T-helper 17 cell (primary cell): ENCODE results near the gene DUSP6. TPM values are rescaled to one million over a fixed set of nuclear protein-coding genes. Genes with fewer than 3 reads are reported as not detected.
"Not testable (repeated sequence)": the region's sequence is repeated elsewhere in the genome, so short reads cannot be mapped to it uniquely, and the experiment has no call there.

Experiments
- ATAC-seq: fragments of 150-1000 bp; cut with Tn5 transposase; 2 replicates; pipeline ENCODE4 v1.10.0; 2021; ENCODE audit warnings: mild to moderate bottlenecking, moderate library complexity
- DNase-seq, 3 donors: peaks; one replicate each; pipeline versions ENCODE4 v3.0.0 to v3.0.0-alpha.2; 2020 to 2021
- H3K9me3 ChIP-seq: one replicate; pipeline ENCODE4 v1.7.0; 2013; ENCODE audit warnings: low read length, mild to moderate bottlenecking; ENCODE audit not compliant: control insufficient read depth, poor library complexity, severe bottlenecking
- H3K27ac Mint-ChIP-seq: one replicate; pipeline ENCODE4 v1.8.0; 2022; ENCODE audit warnings: mild to moderate bottlenecking, moderate library complexity, mixed read lengths
- H3K27me3 Mint-ChIP-seq: one replicate; pipeline ENCODE4 v1.8.0; 2022; ENCODE audit warnings: mixed read lengths
- H3K36me3 Mint-ChIP-seq: one replicate; pipeline ENCODE4 v1.8.0; 2022; ENCODE audit warnings: low read depth, mixed read lengths
- H3K4me1 Mint-ChIP-seq: one replicate; pipeline ENCODE4 v1.8.0; 2022; ENCODE audit warnings: mild to moderate bottlenecking, mixed read lengths
- H3K4me3 Mint-ChIP-seq: one replicate; pipeline ENCODE4 v1.8.0; 2022; ENCODE audit warnings: mild to moderate bottlenecking, moderate library complexity, mixed read lengths
- total RNA-seq, 4 donors: library from RNA in 2 of 4; stranded (reverse) in 2 of 4; gene quantifications; one replicate each; pipeline ENCODE4 v1.2.3 and lab custom pipeline; 2022 to 2026

Gene DUSP6
- total RNA-seq, 2 donors from 2014 or later, result 15.5 to 37.7 TPM

DNA sequence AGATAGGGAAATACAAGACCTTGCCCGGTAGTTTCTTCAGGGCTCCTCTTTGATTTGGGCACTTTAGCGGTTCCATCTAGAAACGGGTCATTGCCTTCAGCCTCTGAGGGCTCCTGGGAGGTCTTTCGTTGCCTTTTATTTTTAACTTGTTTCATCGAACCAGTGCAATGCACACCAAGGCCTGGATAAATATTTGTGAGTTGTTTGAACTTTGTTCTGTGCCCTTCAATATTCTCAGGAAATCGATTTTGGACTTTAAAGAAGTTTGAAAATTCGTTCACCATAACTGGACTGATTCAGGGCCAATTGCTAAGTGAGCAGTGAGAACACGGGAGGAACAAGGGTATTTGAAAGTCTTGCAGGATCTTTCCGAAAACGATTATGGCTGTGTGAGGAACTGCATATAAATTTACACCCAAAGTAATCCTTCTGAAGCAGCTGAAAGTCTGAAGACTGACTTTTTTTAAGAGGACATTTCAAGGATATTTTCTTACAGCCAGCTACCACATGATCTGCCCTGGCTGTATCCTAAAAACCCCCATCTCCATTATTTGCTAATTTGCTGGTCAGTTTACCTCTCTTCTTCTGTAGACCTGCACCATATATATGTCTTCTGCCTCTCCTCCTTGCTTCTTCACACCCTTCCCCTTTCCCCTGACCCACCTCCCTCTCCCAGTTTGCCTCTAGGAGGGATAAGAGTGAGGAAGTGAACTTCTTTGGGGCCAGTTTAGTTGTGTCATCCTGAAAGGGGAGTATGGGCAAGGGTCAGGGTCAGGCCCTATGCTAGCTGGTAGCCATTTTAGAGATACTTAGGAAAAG lies 8.0 kb downstream of the DUSP6 start:
- no peak for ATAC-seq
- Mint-ChIP-seq H3K4me3 (no peak overlapping the region), H3K4me1 (peaks cover 14% of the 10 kb centered on the region), H3K27ac (no peak overlapping the region), H3K27me3 (no peaks in the 10 kb centered on the region), H3K36me3 (peaks cover 2% of the 10 kb centered on the region)
- DNase-seq, result no peak
- no peaks in the 10 kb centered on the region for H3K9me3 ChIP-seq

DNA sequence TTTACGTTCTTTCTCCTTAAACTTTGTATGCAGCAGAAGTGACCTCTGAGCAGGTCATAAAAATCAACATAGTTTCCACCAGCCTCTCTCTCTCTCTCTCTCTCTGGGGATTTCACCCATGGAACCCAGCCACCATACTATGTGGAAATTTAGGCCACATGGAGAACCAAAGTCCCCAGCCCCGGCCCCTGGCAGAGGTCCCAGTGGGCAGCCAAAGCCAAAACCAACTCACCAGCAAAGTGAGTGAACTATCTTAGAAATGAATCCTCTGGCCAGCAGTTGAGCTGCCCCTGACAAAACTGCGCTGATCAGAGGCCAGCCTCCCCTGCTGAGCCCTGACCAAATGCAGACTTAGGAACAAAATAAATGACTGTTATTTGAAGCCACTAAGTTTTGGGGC lies 9.2 kb downstream of the DUSP6 start:
- no peaks in the 10 kb centered on the region for H3K9me3 ChIP-seq
- Mint-ChIP-seq H3K27ac (peak overlapping the region; percentile 21), H3K36me3 (peaks cover 2% of the 10 kb centered on the region), H3K4me1 (peaks cover 14% of the 10 kb centered on the region), H3K4me3 (no peak overlapping the region), H3K27me3 (no peaks in the 10 kb centered on the region)
- DNase-seq (no peak), ATAC-seq (no peak)

DNA sequence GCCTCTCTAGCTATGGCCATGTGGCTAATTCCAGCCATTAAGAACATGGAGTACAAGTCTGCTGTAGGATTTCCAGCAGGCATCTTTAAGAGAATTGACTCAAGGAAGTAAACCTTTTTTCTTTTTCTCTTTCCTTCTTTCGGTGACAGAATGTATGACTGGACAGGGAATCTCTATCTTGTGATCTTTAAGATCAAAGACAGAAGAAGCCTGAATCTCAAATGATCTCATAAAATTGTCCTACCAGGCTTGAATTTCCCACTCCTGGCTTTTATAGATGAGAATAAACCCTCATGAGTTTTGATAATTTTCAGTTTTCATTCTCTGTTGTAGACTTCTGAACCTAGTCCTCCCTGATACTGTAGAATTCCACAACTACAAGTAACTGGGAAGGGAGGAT lies 11.4 kb downstream of the DUSP6 start:
- ATAC-seq (no peak), DNase-seq (no peak)
- H3K4me3 Mint-ChIP-seq, result no peak overlapping the region
- peaks cover 5% of the 10 kb centered on the region for H3K4me1 Mint-ChIP-seq
- no peak overlapping the region for H3K27ac Mint-ChIP-seq
- H3K36me3 Mint-ChIP-seq, result peaks cover 3% of the 10 kb centered on the region
- no peaks in the 10 kb centered on the region for H3K9me3 ChIP-seq
- H3K27me3 Mint-ChIP-seq, result no peaks in the 10 kb centered on the region

DNA sequence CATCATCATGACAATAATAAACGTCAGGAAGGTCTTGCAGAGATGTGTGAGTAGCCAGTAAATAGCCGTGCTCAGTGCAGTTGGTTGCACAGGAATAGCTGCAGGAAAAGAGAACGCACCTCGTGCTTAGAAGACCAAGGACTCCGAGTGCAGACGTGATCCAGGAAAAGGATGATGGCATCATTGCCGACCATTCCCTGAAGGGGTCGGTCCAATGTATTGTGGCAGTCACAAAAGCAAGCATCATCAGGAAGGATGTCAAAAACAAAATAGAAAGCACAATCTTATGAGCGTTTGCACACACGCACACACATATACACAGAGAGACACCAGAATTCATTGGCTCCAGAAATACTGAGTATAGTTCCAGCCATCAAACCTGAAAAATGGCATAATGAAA lies 12.8 kb downstream of the DUSP6 start:
- H3K4me1 Mint-ChIP-seq, result no peaks in the 10 kb centered on the region
- peaks cover 4% of the 10 kb centered on the region for H3K36me3 Mint-ChIP-seq
- H3K27ac Mint-ChIP-seq, result no peak overlapping the region
- H3K27me3 Mint-ChIP-seq, result no peaks in the 10 kb centered on the region
- ATAC-seq (no peak), DNase-seq (no peak)
- H3K9me3 ChIP-seq, result no peaks in the 10 kb centered on the region
- H3K4me3 Mint-ChIP-seq, result no peak overlapping the region

DNA sequence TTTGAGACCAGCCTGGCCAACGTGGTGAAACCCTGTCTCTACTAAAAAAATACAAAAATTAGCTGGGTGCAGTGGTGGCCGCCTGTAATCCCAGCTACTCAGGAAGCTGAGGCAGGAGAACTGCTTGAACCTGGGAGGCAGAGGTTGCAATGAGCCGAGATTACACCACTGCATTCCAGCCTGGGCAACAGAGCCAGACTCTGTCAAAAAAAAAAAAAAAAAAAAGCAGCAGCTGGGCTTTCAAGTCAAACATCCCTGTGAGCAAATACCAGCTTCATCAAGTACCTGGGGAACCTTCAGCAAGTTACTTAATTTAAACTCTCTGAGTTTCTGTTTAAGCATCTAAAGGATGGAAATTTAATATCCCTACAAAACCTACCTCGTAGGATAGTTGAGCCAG lies 15.2 kb downstream of the DUSP6 start:
- H3K36me3 Mint-ChIP-seq, H3K27me3 Mint-ChIP-seq, ATAC-seq, H3K4me1 Mint-ChIP-seq, H3K9me3 ChIP-seq, H3K27ac Mint-ChIP-seq, DNase-seq, H3K4me3 Mint-ChIP-seq: not testable (repeated sequence)

DNA sequence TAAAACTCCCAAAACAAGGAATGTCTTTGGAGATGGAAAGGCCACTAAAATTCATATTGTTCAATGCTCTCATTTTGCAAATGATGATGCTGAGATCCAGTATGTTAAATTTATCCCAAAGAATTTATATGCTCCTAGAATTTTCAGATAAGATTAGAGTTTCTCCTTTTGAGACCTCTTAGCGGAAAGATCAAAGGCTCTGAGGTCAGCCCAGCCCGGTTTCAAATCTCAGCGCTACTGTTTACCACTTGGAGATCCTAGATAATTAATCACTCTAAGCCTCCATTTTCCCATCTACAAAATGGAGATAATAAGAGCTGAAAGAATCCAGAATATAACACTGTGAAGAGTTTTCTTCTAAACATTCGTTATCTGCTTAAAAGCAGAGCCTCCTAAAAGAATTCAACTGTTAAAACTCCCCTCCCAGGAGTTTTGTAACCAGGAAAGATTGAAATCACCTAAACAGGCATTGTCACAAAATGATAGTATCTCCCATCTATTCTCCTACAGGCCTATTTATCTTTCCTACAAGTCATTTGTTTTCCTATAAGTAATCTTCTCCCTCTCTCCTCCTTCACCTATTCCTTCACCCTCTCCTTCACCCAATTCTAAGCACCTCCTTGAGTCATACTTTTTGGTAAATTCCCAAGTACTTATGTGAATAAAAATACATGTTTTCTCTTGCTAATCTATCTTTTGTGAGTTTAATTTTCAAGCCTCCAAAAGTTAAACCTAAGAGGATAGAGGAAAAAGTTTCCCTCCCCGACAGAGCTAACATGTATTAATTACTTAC lies 16.7 kb downstream of the DUSP6 start:
- DNase-seq (no peak), ATAC-seq (no peak)
- Mint-ChIP-seq H3K27me3 (no peaks in the 10 kb centered on the region), H3K36me3 (peaks cover 2% of the 10 kb centered on the region), H3K27ac (no peak overlapping the region), H3K4me1 (peaks cover 4% of the 10 kb centered on the region), H3K4me3 (no peak overlapping the region)
- H3K9me3 ChIP-seq, result no peaks in the 10 kb centered on the region

DNA sequence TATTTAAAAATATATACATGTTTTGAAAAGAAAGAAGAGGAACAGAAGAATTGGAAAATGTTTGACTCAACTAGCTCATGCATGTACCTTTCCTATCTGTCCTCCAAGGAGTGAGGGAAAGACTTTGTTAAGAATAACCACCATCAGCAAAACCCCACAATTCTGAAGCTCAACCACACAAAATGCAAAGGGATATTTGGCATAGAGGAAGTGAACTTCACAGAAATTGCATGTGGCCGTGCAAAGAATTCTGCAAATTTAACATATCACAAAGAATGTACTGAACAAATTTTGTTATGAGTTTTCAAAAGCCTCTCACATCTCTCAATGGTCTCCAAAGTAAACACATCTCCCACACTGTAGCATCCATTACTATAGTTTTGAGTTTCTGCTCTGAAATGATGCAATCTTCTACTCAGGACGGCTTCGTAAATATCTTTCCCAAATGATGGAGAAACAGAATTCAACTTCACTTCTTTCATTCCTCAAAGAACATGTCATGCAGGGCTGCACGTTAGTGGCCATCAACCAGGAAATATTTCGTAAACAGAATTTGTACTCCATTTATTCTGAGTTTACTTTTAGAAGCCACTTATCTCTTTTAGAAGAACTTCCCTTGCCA lies 17.6 kb downstream of the DUSP6 start:
- H3K36me3 Mint-ChIP-seq, result peaks cover 2% of the 10 kb centered on the region
- ATAC-seq (no peak), DNase-seq (no peak)
- H3K27me3 Mint-ChIP-seq, result no peaks in the 10 kb centered on the region
- no peak overlapping the region for H3K4me3 Mint-ChIP-seq
- H3K9me3 ChIP-seq, result no peaks in the 10 kb centered on the region
- H3K4me1 Mint-ChIP-seq, result peaks cover 4% of the 10 kb centered on the region
- H3K27ac Mint-ChIP-seq, result no peak overlapping the region

DNA sequence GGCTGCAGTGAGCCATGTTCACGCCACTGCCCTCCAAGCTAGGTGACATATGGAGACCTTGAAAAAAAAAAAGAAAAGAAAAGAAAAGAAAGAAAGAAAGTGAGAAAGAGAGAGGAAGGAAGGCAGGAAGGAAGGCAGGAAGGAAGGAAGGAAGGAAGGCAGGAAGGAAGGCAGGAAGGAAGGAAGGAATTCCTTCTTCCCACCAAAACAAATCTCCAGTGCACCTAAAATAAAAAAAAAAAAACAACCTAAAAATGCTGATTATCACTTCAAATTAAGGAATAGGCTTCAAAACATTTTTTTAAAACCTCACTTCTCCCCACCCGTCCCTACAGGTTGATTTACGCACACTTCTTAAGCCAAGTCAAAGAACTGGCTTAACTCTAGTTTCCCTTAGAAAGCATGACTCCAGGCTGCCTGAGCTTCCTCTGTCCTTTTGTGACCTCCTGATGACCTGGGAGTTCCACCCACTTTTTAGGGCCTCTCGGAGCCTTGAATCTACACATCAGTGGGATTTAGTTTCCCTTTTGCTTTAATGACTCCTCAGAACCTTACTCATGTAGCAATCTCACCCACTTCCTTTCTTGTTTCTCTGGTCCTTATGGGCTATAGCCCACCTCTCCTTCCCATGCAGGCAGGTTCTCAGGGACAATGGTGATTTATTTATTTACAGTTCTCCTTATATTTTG lies 18.6 kb downstream of the DUSP6 start:
- Mint-ChIP-seq H3K36me3 (peaks cover 2% of the 10 kb centered on the region), H3K27me3 (peaks cover under 1% of the 10 kb centered on the region), H3K4me1 (peaks cover 4% of the 10 kb centered on the region), H3K27ac (no peak overlapping the region), H3K4me3 (no peak overlapping the region)
- DNase-seq, result no peak
- H3K9me3 ChIP-seq, result no peaks in the 10 kb centered on the region
- ATAC-seq, result peak; percentile 45

DNA sequence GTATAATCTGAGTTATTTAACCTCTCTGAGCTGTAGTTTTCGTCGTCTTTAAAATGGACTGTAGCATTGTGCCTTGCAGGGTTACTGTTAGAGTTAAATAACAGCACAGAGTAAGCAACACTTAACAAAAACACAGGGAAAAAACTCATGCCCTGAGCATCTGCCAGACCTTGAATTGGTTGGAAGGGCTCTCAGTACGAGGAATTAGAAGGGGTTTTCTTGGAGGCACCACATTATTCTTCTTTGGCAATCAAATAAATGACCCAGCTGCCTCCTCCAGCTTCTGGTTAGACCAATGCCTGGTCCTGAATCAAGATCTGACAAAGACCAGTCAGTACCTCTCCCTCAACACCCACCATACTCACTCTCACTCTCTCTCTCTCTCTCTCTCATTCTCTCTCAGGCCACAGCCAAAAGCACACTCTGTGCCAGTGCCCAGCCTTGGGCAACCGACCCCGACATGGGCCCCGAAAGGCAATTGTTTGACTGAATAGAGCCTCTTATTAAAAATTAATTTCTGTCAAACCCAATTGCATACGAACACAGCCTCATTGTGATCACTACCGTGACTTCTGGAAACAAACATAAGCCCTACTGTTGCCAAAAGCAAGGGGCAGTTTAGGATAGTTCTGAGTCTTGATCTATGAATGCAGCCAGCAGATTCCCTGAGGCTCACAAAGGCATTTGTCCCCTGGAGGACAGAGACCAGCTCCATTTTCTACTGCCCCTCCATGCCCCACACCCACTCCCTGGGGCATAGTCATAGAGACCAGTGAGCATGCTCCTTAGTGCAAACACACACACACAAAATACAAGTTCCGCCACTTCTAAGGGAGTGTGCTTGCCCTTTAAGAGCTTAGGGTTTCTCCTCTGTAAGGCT lies 23.9 kb downstream of the DUSP6 start:
- H3K27ac Mint-ChIP-seq, result no peak overlapping the region
- H3K36me3 Mint-ChIP-seq, result peaks cover 4% of the 10 kb centered on the region
- ATAC-seq (no peak), DNase-seq (no peak)
- H3K4me1 Mint-ChIP-seq, result no peaks in the 10 kb centered on the region
- H3K4me3 Mint-ChIP-seq, result no peak overlapping the region
- peaks cover 4% of the 10 kb centered on the region for H3K27me3 Mint-ChIP-seq
- no peaks in the 10 kb centered on the region for H3K9me3 ChIP-seq

DNA sequence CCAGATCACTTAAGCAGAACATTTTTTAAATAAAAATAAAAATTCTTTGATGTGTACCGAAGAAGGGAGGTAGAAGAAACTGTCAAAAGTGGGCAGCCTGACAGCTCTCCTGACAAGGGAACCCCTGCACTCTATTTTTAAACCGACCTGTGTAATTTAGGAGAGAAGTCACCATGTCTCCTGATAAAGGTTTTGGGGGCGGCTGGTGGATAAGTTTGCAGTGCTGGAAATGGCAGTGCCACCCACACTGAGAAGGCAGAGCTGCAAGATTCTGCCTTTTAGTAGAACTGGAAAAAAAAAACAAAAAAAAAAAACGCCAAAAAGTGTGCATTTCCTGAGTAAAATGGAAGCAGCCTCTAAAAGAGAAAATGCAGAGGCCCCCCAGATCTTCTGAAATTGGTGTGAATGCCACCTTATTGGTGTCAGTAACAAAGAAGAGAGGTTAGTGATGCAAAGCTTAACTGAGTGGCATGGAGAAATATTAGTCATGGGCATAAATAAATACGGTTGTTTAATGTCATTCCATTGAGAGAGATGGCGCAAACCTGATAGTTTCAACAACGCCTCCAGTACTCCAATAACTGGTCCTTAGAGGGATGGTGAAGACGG lies 24.7 kb downstream of the DUSP6 start:
- no peak for DNase-seq
- H3K9me3 ChIP-seq, result no peaks in the 10 kb centered on the region
- Mint-ChIP-seq H3K36me3 (peaks cover 4% of the 10 kb centered on the region), H3K4me1 (no peaks in the 10 kb centered on the region), H3K27ac (no peak overlapping the region), H3K27me3 (peaks cover 4% of the 10 kb centered on the region), H3K4me3 (no peak overlapping the region)
- no peak for ATAC-seq

DNA sequence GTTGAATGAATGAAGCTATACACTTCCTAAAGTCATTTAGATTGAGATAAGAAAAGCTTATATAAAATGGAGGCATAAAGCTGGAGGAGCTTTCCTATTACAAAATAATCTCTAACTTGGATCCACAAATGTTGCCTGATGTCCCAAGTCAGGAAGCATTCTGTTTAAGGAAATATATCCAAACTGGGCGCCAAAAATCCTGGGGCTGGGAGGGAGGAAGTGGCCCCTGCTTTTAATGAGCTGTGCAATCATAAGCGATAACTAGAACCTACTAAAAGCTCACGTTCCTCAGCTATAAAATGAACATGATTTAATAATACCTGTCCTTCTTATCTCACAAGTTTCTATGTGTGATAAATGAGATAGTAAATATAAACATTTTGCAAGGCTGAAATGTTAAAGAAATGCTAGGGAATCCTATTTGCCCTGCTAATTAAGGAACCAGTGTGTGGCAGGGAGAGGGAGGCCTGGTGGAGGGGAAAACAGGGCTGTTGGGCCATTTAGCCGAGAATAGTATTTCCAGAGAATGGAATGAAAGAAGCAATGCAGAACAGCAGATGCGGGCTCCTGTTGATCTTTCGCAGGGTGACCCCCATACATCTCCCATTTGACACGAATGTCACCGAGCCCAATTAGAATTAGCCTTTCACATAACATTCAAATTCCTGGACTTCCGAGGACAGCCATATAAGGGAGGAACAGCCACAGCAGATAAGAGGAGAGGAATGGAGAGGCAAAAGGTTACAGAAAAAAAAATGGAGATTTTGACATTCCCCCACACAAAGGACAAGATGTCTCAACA lies 25.9 kb downstream of the DUSP6 start:
- no peak for ATAC-seq
- H3K36me3 Mint-ChIP-seq, result peaks cover 4% of the 10 kb centered on the region
- no peak overlapping the region for H3K4me3 Mint-ChIP-seq
- no peak overlapping the region for H3K27ac Mint-ChIP-seq
- H3K4me1 Mint-ChIP-seq, result no peaks in the 10 kb centered on the region
- no peaks in the 10 kb centered on the region for H3K9me3 ChIP-seq
- no peak for DNase-seq
- peaks cover 4% of the 10 kb centered on the region for H3K27me3 Mint-ChIP-seq
